Stimulated activated CD8-positive, alpha-beta memory T cell treated with anti-CD3 and anti-CD28 coated beads, Interleukin-15, amount 100 ng/mL, for 48 hours (primary cell): ENCODE results near the gene FITM1.

Experiments used
- DNase-seq, 2 donors: peaks; one replicate each; pipeline ENCODE4 v3.0.0-alpha.2; 2020; ENCODE audit warnings: low read depth in 2 of 2

Gene FITM1

DNA sequence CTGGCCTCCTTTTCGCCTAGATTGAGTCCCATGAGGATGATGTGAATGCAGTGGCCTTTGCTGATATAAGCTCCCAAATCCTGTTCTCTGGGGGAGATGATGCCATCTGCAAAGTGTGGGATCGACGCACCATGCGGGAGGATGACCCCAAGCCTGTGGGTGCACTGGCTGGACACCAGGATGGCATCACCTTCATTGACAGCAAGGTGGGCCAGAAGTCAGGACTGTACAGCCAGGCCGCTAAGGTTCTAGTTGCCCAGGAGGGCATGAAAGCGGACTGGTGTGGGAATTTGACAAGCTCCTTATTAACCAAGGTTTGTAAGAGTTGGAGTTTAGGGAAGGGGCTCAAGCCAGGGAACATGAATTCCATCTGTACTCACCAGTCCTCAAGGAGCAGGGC lies 10.8 kb upstream of the FITM1 start:
- DNase-seq = no peak

DNA sequence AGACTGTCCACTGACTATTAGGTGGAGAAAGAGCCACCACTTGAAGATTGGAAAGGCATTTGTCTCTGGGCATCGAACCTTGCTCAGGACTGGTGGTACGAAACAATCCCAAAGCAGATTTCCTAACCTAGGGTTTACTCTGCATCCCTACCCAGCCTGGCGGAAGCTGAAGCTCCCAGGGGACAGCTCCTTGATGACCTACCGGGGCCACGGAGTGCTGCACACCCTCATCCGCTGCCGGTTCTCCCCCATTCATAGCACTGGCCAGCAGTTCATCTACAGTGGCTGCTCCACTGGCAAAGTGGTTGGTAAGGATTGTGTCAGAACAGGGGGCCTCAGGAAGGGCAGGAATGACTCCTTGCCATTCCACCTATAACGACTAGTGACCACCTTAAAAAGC lies 9.2 kb upstream of the FITM1 start:
- no peak for DNase-seq

DNA sequence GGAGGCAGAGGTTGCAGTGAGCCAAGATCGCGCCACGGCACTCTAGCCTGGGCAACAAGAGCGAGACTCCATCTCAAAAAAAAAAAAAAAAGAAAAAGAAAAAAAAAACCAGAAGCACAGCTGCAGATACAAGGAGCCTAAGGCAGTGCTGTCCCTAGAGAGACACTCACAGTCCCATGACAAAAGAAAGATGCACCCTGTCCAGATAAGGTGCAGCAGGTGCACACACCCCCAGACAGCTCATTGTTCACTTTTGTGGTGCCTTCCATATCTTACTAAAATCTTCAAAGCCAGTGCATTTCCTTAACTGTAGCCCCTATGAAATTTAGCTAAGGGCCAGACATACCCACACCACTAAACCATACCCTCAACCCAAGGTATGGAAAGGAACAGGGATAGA lies 8.0 kb upstream of the FITM1 start:
- no peak for DNase-seq

DNA sequence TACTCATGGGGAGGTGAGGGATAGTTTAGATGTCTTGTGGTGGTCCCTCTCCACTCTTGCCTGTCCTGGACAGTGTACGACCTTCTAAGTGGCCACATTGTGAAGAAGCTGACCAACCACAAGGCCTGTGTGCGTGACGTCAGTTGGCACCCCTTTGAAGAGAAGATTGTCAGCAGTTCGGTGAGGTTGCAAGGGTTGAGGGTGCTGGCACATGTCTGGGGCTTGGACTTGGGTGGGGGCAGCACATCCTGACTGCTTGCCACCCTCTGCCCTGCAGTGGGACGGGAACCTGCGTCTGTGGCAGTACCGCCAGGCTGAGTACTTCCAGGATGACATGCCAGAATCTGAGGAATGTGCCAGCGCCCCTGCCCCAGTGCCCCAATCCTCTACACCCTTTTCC lies 7.6 kb upstream of the FITM1 start:
- DNase-seq = no peak

DNA sequence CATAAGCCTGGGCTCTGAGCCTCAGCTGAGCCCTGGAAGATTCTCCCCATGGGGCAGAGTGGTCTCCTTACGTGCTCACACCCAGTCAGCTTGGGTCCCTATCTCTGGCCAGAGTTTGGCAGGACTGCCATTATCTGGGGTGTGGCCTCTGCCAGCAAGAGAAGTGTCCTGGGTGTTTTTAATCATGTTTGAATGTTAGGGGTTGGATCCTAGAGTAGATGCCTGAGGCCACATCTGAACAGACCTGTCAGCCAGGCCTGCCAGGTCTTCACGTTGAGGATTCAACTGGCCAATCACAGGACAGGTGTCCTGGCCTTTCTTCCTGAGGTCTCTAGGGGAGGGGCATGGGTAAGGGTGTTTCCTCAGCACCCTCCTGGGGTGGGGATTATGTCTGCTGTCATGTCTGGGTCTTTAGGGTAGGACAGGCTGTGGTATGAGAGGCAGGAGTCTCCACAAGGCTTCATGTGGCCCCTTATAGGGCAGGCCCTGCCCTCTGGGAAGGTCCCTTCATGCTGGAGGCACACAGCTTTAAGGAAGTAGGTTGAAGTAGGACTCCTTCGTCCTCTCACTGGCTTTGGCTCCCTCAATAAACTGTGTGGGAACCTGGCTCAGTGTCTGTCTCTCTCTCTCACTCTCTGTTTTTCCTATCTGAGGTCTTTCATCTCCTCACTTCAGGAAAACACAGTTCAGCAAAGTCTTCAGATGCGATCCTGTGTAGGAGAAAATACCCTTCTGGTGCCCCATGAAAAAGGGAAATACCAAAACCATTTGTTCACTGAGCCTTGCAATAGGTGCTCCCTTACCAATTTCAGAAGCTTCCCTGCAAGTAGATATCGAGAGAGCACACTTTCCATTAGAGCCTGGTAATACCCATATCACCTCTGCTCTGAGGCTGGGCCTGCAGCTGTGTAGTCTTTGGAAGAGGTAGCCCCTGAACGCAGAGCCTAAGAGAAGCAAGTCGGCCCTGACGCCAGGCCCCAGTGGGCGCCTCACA lies 6.7 kb upstream of the FITM1 start:
- no peak for DNase-seq

DNA sequence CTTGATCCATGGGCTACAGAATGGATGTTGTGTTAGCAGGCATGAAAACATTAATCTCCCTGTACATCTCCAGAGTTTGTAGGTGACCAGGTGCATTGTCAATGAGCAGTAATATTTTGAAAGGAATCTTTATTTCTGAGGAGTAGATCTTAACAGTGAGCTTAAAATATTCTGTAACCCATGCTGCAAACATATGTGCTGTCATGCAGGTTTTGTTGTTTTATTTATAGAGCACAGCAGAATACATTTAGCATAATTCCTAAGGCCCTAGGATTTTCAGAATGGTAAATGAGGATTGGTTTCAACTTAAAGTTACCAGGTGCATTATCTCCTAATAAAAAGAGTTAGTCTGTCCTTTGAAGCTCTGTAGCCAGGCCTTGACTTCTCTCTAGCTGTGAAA lies 3.5 kb upstream of the FITM1 start:
- no peak for DNase-seq

DNA sequence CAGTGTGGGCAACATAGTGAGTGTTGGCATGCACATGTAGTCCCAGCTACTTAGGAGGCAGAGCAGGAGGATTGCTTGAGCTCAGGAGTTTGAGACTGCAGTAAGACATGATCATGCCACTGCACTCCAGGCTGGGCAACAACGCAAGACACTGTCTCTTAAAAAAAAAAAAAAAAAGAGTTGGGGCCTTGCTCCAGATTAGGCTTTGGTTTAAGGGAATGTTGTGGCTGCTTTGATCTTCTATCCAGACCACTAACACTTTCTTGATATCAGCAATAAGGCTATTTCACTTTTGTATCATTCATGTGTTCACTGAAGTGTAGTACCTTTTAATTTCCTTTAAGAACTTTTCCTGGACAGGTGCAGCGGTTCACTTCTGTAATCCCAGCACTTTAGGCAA lies 2.8 kb upstream of the FITM1 start:
- no peak for DNase-seq

DNA sequence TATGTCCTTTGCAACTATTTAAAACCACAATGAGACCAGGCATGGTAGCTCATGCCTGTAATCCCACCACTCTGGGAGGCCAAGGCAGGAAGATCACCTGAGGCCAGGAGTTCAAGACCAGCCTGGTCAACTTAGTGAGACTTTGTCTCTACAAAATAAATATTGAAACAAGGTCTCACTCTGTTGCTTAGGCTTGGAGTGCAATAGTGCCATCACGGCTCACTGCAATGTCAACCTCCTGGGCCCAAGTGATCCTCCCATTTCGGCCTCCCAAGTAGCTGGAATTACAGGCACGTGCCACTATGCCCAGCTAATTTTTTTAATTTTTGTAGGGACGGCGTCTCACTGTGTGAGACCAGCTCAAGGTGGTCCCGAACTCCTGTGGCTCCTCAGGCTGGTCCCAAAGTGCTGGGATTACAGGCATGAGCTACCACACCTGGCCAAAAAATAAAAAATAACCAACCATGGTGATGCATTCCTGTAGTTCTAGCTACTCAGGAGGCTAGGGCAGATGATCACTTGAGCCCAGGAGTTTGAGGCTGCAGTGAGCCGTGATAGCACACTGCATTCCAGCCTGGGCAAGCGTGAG lies 955 bp upstream of the FITM1 start:
- DNase-seq = no peak

DNA sequence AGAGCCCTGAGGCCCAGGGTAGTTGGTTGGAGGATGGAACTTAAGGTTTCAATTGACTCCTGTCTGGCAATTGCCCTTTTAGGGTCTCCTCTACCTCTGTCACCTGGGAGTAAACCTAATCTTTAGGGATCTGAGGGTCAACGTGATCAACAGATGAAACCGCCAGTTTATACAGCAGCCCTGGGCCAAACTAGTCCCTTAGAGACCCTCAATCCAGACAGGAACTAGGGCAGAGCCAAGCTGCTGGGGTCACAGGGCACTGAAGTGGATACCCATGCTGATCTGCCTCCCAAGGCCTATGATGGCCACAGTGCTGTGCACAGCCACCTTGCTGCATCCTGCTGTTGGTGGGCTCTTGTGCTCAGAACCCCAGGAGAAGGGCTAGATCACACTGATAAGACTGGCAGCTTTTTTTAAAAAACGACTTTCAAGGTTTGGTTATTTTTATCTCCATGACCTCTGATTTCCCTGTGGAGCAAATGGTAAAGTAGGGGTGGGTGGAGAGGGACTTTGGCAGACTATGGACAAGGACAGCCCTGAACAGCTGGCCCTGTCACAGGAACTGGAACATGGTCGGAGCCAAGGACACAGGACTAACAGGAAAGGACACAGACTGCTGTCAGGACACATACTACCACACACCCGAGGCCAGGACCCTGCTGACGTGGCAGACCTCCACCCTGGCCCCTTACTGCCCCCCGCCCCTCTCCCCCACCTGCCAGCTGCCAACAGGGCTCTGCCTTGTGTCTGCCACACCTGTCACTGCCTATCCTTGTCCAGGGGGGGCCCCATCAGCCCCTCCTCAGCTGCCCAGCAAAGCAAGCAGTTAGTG lies 474 bp downstream of the FITM1 start:
- DNase-seq = no peak

DNA sequence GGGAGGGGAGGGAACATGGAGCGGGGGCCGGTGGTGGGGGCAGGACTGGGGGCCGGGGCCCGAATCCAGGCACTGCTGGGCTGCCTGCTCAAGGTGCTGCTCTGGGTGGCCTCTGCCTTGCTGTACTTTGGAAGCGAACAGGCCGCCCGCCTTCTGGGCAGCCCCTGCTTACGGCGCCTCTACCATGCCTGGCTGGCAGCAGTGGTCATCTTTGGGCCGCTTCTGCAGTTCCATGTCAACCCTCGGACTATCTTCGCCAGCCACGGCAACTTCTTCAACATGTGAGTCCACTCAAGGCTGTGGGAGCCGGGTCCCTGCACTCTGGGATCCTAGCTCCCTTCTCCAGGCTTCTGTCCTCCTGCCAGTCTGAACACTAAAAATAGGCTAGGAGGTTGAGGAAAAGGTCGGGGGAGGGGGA lies 1.1 kb downstream of the FITM1 start:
- DNase-seq = no peak

DNA sequence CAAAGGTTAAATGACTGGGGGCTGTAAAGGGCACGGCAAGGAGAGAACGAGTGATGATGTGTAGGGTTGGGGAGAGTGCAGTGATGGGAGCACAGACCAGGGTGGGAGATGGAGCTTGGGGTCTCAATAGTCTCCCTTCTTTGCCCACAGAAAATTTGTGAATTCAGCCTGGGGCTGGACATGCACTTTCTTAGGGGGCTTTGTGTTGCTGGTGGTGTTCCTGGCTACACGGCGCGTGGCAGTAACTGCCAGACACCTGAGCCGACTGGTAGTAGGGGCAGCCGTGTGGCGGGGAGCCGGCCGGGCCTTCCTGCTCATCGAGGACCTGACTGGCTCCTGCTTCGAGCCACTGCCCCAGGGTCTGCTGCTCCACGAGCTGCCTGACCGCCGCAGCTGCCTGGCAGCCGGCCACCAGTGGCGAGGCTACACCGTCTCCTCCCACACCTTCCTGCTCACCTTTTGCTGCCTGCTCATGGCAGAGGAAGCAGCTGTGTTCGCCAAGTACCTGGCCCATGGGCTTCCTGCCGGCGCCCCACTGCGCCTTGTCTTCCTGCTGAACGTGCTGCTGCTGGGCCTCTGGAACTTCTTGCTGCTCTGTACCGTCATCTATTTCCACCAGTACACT lies 1.7 kb downstream of the FITM1 start:
- DNase-seq = no peak

DNA sequence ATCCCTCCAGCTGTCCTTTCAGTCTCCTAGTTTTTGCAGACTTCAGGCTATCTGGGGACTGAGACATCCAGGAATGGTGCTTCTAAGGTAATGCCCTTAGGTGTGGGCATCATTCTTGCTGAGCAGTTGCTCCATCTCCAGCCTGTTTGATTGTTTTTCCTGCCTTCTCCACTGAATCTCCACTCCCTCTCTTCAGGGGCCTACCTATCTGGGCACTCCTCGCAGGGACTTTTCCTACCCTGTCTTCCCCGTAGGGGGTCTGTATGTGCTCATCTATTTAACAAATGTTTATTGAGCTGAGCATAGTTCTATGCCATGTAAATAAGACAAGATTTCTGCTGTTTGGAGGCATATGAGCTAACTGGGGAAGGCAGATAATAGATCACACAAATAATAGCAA lies 2.5 kb downstream of the FITM1 start:
- no peak for DNase-seq

DNA sequence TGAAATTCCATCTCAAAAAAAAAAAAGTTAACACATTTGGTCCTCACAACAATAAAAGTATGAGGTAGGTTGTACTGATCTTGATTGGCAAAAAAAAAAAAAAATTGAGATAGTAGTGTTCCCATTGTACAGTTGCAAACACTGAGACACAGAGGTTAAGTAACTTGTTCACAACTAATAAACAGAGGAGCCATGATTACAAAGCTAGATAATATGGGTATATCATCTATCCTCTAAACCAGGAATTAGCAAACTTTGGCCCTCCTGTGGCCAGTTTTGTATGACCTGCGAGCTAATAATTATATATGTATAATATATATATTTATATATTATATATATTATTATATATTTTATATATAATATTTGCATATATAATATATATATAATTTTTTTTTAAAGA lies 3.3 kb downstream of the FITM1 start:
- no peak for DNase-seq

DNA sequence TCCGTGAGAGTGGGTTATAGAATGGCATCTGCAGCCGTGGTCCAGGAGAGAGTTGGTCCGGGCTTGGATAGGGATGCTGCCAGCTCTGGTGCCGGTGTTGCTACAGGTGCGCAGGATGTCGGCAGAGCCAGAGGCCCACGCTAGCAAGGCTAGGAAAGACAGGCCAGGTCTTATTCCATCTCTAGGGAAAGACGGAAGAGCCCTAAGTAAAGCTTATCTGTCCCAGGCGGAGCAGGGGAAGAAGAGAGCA lies 5.0 kb downstream of the FITM1 start:
- no peak for DNase-seq

DNA sequence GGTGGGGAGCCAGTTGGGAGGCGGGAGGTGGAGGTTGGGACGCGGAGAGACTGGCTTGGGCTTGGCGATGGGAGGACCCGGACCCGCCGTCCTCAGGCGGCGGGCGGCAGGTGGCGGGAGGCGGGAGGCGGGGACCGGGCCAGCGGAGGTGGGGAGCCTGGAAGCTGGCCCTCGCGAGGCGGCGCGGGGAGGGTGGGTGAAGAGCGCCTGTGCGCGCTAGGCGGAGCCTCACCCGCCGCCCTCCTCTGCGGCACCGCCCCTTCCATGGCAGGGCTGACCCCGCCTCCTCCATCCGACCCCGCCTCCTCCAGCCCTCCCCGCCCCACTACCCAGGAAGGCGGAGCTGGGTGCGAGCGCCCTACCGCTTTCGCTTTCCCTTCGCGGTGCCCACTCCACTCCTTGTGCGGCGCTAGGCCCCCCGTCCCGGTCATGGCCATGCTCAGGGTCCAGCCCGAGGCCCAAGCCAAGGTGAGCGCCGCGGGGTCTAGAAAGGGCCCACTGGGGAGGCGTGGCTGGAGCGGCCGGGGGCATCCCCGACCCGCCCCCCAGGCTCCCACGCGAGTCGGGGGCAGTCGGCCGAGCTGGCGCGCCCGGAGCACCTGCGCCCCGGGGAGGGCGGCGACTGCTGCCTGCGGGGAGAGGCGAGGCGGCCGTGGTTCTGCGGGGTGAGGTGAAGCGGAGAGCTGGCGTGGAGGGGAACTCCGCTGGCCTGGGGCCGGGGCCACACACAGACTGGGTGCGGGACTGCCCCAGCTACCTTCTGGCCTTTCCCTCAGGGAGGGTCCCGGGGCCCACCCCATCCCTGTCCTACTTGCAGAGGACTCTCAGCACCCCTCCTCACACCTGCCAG lies 5.6 kb downstream of the FITM1 start, which contains the start of gene PSME1:
Gene PSME1 (plus strand): TSS at position 361 of the 850 bp plus-strand sequence. CDS start 69 bp downstream, at position 430.
- DNase-seq = peak; percentile 88 to 90

DNA sequence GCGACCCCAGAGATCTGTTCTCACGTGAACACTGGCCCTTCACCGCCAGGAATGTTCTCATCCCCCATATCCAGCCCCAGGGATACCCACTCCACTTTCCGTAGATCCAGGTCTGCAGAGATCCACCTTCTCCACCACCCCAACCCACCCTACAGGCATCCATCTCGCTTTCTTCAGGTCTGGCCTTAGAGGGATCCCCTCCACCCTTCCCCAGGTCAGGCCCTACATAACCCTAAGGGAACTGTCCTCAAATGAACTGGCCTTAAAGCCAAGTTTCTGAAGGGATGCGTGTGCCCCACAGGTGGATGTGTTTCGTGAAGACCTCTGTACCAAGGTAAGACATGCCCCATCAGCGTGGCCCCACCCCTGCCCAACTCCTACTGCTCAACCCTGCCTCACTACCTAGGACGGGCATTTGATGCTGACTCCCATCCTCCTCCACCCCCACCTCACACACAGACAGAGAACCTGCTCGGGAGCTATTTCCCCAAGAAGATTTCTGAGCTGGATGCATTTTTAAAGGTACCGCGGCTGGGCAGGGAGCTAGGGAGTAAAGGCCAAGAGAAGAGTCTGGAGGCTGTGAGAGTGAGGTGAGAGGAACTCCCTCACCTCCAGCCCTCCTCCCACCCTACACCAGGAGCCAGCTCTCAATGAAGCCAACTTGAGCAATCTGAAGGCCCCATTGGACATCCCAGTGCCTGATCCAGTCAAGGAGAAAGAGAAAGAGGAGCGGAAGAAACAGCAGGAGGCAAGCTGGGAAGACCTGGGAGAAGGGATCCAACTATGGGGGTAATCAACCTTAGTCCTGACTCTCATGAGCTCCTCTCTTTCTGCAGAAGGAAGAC lies 6.4 kb downstream of the FITM1 start:
- no peak for DNase-seq

DNA sequence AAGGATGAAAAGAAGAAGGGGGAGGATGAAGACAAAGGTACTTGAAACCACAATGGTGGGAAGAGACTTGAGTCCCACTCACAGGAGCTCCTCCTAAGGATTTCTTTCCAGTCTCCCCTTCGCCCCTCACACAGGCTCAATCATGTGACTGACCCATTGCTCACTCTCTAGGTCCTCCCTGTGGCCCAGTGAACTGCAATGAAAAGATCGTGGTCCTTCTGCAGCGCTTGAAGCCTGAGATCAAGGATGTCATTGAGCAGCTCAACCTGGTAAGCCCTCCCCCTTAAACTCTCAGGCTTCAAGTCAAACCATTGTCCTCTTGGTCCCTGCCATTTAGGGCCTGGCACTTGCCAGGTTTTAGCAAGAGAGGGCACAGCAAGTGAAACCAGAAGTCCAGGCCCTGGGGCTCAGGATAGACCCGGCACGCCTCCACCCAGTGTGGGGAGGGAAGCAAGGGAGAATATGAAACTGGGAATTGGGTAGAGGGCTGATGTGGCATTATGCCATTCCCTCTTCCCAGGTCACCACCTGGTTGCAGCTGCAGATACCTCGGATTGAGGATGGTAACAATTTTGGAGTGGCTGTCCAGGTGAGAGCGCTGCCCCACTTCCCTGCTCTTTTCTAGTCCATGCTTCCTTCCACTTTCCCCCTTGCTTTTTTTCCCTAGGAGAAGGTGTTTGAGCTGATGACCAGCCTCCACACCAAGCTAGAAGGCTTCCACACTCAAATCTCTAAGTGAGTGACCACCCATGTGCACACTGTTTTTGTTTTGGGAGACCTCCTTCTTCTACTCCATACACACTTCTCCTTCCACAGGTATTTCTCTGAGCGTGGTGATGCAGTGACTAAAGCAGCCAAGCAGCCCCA lies 7.3 kb downstream of the FITM1 start:
- DNase-seq = no peak

DNA sequence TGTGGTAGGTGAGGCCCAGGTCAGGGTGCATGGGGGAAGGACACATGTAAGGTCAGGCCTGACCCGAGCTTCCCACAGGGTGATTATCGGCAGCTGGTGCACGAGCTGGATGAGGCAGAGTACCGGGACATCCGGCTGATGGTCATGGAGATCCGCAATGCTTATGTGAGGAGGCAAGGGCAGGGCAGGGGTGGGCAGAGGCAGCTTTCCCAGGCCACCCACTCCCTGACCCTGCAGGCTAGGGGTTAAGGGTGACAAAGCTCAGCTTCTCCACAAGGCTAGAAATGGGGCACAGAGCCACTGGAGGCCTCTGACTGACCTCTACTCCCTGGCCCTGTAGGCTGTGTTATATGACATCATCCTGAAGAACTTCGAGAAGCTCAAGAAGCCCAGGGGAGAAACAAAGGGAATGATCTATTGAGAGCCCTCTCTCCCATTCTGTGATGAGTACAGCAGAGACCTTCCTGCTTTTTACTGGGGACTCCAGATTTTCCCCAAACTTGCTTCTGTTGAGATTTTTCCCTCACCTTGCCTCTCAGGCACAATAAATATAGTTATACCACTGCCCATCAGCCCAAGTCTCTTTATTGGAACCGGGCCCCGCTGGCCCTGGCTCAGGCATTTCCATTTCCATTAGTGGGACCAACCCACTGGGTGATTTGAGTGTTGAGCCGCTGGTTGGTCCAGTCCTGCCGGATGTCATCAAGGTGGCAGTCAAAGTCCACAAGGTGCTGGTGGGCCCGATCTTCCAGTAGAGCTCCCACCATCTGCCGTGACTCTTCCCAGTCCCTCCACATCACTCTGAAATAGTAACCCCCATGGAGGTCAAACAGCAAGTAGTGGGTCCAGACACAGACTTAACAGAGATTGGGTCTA lies 8.2 kb downstream of the FITM1 start:
- DNase-seq = no peak
